Rectal smooth muscle tissue (tissue), 1 donor: ENCODE results near the gene HADHA.
"Not testable (repeated sequence)": the region's sequence is repeated elsewhere in the genome, so short reads cannot be mapped to it uniquely, and the experiment has no call there.

Experiments used
- H3K27ac ChIP-seq: one replicate; pipeline ENCODE4 v1.7.0; 2013; ENCODE audit warnings: low read depth, low read length, inconsistent platforms
- H3K27me3 ChIP-seq: one replicate; pipeline ENCODE4 v1.7.0; 2013; ENCODE audit warnings: low read length; ENCODE audit not compliant: control insufficient read depth, insufficient read depth
- H3K36me3 ChIP-seq: one replicate; pipeline ENCODE4 v1.7.0; 2013; ENCODE audit warnings: low read length; ENCODE audit not compliant: control insufficient read depth, insufficient read depth
- H3K4me1 ChIP-seq: one replicate; pipeline ENCODE4 v1.7.0; 2013; ENCODE audit warnings: low read length; ENCODE audit not compliant: control insufficient read depth, insufficient read depth
- H3K4me3 ChIP-seq: one replicate; pipeline ENCODE4 v1.7.0; 2013; ENCODE audit warnings: low read length
- H3K9ac ChIP-seq: one replicate; pipeline ENCODE4 v1.7.0; 2013; ENCODE audit warnings: low read length

Gene HADHA

GRCh38 chr2:26175466-26176278 lies 68.8 kb downstream of the HADHA start:
- H3K27ac ChIP-seq = no peak overlapping the region
- no peak overlapping the region for H3K9ac ChIP-seq
- H3K4me1 ChIP-seq = peaks cover 3% of the 10 kb centered on the region
- H3K36me3 ChIP-seq = no peaks in the 10 kb centered on the region
- peaks cover 8% of the 10 kb centered on the region for H3K27me3 ChIP-seq
- no peak overlapping the region for H3K4me3 ChIP-seq

- Histone ChIP-seq H3K27ac (no peak overlapping the region), H3K4me3 (no peak overlapping the region), H3K36me3 (no peaks in the 10 kb centered on the region), H3K4me1 (peaks cover 3% of the 10 kb centered on the region), H3K9ac (no peak overlapping the region), H3K27me3 (peaks cover 8% of the 10 kb centered on the region)
Measured at GRCh38 chr2:26174691-26175465, 69.6 kb downstream of the HADHA start.

GRCh38 chr2:26173776-26174482 lies 70.5 kb downstream of the HADHA start:
- Histone ChIP-seq H3K4me3 (no peak overlapping the region), H3K9ac (no peak overlapping the region), H3K36me3 (no peaks in the 10 kb centered on the region), H3K27me3 (peaks cover 8% of the 10 kb centered on the region), H3K4me1 (no peaks in the 10 kb centered on the region), H3K27ac (no peak overlapping the region)

- Histone ChIP-seq H3K27me3 (peaks cover 8% of the 10 kb centered on the region), H3K27ac (no peak within 1 kb of the TSS), H3K36me3 (no peaks in the 10 kb centered on the region), H3K4me3 (peak within 1 kb of the TSS; percentile 52), H3K4me1 (no peaks in the 10 kb centered on the region), H3K9ac (no peak within 1 kb of the TSS)
Measured at GRCh38 chr2:26172871-26173775, 71.3 kb downstream of the HADHA start, which contains the start of gene GAREM2. GAREM2 (plus strand) TSS chr2:26173088; CDS start chr2:26173221, 133 bp downstream.

- no peak overlapping the region for H3K4me3 ChIP-seq
- peaks cover 8% of the 10 kb centered on the region for H3K27me3 ChIP-seq
- H3K9ac ChIP-seq = no peak overlapping the region
Measured at GRCh38 chr2:26172189-26172870, 72.1 kb downstream of the HADHA start.

GRCh38 chr2:26170795-26171194 lies 73.6 kb downstream of the HADHA start:
- Histone ChIP-seq H3K4me1 (no peaks in the 10 kb centered on the region), H3K27me3 (peaks cover 8% of the 10 kb centered on the region), H3K27ac (no peak overlapping the region)

More at GRCh38 chr2:26172189-26172870, 72.1 kb downstream of the HADHA start:
- Histone ChIP-seq H3K27ac (no peak overlapping the region), H3K36me3 (no peaks in the 10 kb centered on the region), H3K4me1 (no peaks in the 10 kb centered on the region)

GRCh38 chr2:26169681-26170414 lies 74.6 kb downstream of the HADHA start:
- H3K27me3 ChIP-seq = peaks cover 6% of the 10 kb centered on the region
- H3K36me3 ChIP-seq = no peaks in the 10 kb centered on the region
- H3K9ac ChIP-seq = no peak overlapping the region
- H3K27ac ChIP-seq = no peak overlapping the region
- H3K4me3 ChIP-seq = no peak overlapping the region
- H3K4me1 ChIP-seq = no peaks in the 10 kb centered on the region

More at GRCh38 chr2:26170795-26171194, 73.6 kb downstream of the HADHA start:
- Histone ChIP-seq H3K9ac (no peak overlapping the region), H3K4me3 (no peak overlapping the region), H3K36me3 (no peaks in the 10 kb centered on the region)

GRCh38 chr2:26169226-26169625 lies 75.2 kb downstream of the HADHA start:
- Histone ChIP-seq H3K27me3 (peaks cover 2% of the 10 kb centered on the region), H3K9ac (no peak overlapping the region), H3K4me3 (no peak overlapping the region), H3K27ac (no peak overlapping the region), H3K4me1 (no peaks in the 10 kb centered on the region), H3K36me3 (no peaks in the 10 kb centered on the region)

GRCh38 chr2:26168785-26169184 lies 75.6 kb downstream of the HADHA start:
- Histone ChIP-seq H3K4me3 (no peak overlapping the region), H3K4me1 (no peaks in the 10 kb centered on the region), H3K9ac (no peak overlapping the region), H3K27me3 (peaks cover 2% of the 10 kb centered on the region), H3K27ac (no peak overlapping the region), H3K36me3 (no peaks in the 10 kb centered on the region)

GRCh38 chr2:26166541-26166940 lies 77.9 kb downstream of the HADHA start:
- H3K9ac ChIP-seq, H3K36me3 ChIP-seq, H3K4me3 ChIP-seq, H3K27me3 ChIP-seq, H3K27ac ChIP-seq, H3K4me1 ChIP-seq: not testable (repeated sequence)

GRCh38 chr2:26165403-26165802 lies 79.0 kb downstream of the HADHA start:
- H3K4me1 ChIP-seq = no peaks in the 10 kb centered on the region
- H3K4me3 ChIP-seq = no peak overlapping the region
- H3K27ac ChIP-seq = no peak overlapping the region
- H3K36me3 ChIP-seq = no peaks in the 10 kb centered on the region
- no peaks in the 10 kb centered on the region for H3K27me3 ChIP-seq
- H3K9ac ChIP-seq = no peak overlapping the region
